Neuron (in vitro differentiated cells): ENCODE data around the gene CNNM1.

Experiments
- H2AFZ ChIP-seq: one replicate; pipeline ENCODE4 v1.6.1; 2013; ENCODE audit warnings: low read depth, mild to moderate bottlenecking, inconsistent platforms, low read length, moderate library complexity
- H3K27me3 ChIP-seq: one replicate; pipeline ENCODE4 v1.6.1; 2013; ENCODE audit warnings: low read length; ENCODE audit not compliant: insufficient read depth
- H3K36me3 ChIP-seq: one replicate; pipeline ENCODE4 v1.6.1; 2013; ENCODE audit warnings: low read length; ENCODE audit not compliant: insufficient read depth
- H3K4me1 ChIP-seq: one replicate; pipeline ENCODE4 v1.6.1; 2013; ENCODE audit warnings: low read length; ENCODE audit not compliant: insufficient read depth
- H3K4me3 ChIP-seq: 2 replicates; pipeline ENCODE4 v1.5.1; 2013; ENCODE audit warnings: mild to moderate bottlenecking, low read length, moderate library complexity
- H3K9me3 ChIP-seq: one replicate; pipeline ENCODE4 v1.6.1; 2013; ENCODE audit warnings: low read length

CNNM1 gene

DNA sequence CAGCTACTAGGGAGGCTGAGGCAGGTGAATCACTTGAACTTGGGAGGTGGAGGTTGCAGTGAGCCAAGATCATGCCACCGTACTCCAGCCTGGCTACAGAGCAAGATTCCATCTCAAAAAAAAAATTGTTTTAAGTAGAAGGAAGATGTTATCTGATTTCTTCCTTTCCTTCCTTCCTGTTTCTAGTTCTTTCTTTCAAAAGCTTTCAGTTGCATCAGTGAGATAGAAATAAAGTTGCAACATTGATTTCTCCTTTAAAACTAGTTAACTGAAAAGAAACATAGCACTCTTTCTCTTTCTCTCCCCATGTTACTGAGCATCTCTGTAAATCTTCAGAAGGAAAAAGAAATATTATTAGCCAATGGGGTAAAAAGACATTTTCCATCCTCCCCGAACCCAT is 37.5 kb downstream of the CNNM1 start:
- Histone ChIP-seq H3K9me3 (no peaks in the 10 kb centered on the region), H3K4me1 (no peaks in the 10 kb centered on the region), H3K27me3 (peaks cover 29% of the 10 kb centered on the region), H3K36me3 (no peaks in the 10 kb centered on the region), H3K4me3 (no peak overlapping the region), H2AFZ (no peak overlapping the region)

DNA sequence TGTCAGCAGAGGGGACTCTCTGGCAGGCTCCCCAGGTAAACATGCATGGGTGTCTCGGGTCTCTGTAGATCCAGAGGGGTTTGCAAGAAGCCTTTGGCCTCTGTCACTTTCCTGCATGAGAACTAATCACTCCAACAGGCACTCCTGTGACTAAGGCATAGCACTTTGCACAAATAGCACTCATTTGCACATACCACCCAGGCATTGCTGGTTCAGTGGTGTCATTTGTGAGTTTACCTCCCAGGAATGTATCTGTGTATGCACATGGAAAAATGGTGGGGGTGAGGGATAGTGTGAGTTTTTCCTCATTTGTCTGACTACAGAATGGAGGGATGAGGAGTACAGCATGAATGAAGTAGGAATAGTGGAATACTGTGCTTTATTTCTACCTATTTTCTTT is 39.5 kb downstream of the CNNM1 start:
- no peaks in the 10 kb centered on the region for H3K4me1 ChIP-seq
- no peaks in the 10 kb centered on the region for H3K9me3 ChIP-seq
- no peaks in the 10 kb centered on the region for H3K36me3 ChIP-seq
- H3K4me3 ChIP-seq: no peak overlapping the region
- no peak overlapping the region for H2AFZ ChIP-seq
- peaks cover 20% of the 10 kb centered on the region for H3K27me3 ChIP-seq

DNA sequence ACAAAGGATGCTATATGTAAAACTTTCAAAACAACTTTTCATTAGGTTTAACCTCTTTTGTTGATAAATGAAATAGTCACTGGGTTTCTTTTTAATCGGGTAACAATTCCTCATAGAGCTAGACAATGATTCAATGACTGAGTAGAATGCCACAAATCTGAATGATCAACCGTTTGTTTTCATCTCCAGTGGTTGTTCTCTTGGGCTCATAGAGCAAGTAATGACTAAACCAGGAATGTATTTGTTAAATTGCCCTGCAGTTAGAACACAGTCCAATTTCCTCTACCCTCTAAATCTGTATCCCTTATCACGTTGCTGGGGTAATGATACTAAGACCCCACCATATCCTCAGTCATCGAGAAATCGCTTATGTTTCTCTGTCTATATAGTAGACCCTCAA is 40.0 kb downstream of the CNNM1 start:
- H3K4me3 ChIP-seq: no peak overlapping the region
- H3K36me3 ChIP-seq: no peaks in the 10 kb centered on the region
- no peak overlapping the region for H2AFZ ChIP-seq
- peaks cover 25% of the 10 kb centered on the region for H3K27me3 ChIP-seq
- H3K9me3 ChIP-seq: no peaks in the 10 kb centered on the region
- no peaks in the 10 kb centered on the region for H3K4me1 ChIP-seq

DNA sequence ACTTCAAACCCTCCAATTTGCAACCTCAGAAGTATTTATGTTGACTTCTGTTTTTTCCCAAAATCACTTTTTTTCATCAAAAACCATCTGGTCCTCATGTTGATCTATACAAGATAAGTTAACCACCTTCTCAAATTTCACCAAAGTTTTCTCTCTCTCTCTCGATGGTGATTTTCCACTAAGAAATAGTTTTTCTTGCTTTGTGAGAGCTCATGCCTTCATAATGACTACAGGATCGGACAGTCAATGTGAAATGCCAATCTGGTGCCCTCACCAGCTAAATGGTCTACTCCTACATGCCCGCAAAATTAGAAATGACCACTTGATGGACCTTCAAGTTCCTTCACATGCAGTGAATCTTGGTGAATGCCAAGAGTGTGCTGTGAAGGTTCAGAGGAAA is 40.4 kb downstream of the CNNM1 start:
- H3K9me3 ChIP-seq: no peaks in the 10 kb centered on the region
- H3K36me3 ChIP-seq: no peaks in the 10 kb centered on the region
- no peaks in the 10 kb centered on the region for H3K4me1 ChIP-seq
- H3K27me3 ChIP-seq: peaks cover 27% of the 10 kb centered on the region
- H3K4me3 ChIP-seq: no peak overlapping the region
- no peak overlapping the region for H2AFZ ChIP-seq

DNA sequence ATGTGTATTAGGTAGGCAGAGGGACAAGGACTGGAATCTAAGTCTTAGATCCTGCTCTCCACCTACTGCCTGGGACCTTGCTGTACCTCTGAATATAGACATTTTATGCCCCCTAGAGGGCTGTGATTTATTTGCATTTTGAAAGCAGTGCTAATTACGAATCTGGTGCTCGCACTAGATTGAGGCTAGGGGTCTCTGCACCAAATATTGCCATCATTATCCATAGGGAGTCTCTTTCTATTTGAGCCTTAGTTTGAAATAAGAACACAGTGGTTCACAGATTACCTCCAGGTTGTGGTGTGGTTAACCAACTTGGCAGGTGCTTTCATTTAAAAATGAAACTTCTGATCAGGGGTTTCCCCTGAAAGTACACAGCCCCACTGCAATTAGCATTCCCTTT is 41.8 kb downstream of the CNNM1 start:
- Histone ChIP-seq H2AFZ (no peak overlapping the region), H3K9me3 (no peaks in the 10 kb centered on the region)

DNA sequence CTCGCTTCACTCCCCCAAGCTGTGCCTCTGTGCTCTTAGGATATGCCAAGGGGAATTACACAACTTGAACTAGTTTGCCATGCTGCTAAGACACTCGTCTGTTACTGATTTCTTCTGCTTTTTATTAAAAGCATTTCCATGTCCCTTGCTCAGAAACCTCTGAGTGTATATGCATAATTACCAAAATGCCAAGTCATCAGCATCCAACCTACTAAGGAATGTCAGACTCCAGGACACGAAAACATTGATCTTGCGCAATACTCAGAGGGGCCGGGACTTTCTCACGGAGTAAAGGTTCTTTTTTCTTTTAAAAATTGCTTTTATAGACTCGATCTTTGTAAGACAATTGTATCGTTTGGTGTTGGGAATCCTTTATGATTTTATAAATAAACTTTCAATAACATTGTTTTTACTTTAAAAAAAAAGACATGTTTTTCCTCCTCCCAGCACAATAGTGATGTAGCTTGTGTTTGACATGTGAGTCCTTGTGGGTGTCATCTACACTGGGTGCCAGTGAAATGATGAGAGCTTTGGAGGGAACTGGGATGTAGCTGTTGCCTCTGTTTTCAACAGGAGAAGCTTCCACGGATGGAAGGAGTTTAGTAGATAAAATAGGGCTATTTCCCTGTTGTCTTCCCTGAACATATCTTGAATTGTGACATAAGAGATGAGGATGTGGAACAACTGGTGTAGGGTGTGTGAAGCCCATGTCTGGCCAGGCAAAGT is 43.6 kb downstream of the CNNM1 start:
- no peak overlapping the region for H2AFZ ChIP-seq

More for the DNA sequence above, 41.8 kb downstream of the CNNM1 start:
- Histone ChIP-seq H3K27me3 (peaks cover 17% of the 10 kb centered on the region), H3K4me3 (no peak overlapping the region), H3K4me1 (no peaks in the 10 kb centered on the region), H3K36me3 (no peaks in the 10 kb centered on the region)

DNA sequence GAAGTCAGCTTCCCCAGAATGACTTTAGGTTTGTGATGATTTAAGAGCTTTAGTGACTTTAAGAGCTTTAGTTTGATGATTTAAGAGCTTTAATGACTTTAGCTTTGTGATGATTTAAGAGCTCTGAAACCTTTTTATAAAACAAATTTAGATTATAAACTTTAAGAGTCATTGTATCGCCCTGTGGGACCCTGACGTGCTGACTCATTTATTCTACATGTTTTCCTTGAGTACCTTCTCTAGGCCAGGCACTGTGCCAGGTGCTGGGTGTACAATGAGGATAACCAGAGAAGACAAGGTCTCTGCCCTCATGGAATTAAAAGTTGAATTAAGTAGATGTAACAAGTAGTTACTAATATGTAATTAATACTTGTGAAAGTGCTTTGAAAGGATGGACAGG is 45.4 kb downstream of the CNNM1 start:
- Histone ChIP-seq H3K27me3 (peaks cover 10% of the 10 kb centered on the region), H3K36me3 (no peaks in the 10 kb centered on the region), H3K9me3 (no peaks in the 10 kb centered on the region), H3K4me1 (no peaks in the 10 kb centered on the region), H2AFZ (no peak overlapping the region), H3K4me3 (no peak overlapping the region)

More for the DNA sequence above, 43.6 kb downstream of the CNNM1 start:
- Histone ChIP-seq H3K4me1 (no peaks in the 10 kb centered on the region), H3K36me3 (no peaks in the 10 kb centered on the region), H3K9me3 (no peaks in the 10 kb centered on the region), H3K4me3 (no peak overlapping the region), H3K27me3 (peaks cover 21% of the 10 kb centered on the region)

DNA sequence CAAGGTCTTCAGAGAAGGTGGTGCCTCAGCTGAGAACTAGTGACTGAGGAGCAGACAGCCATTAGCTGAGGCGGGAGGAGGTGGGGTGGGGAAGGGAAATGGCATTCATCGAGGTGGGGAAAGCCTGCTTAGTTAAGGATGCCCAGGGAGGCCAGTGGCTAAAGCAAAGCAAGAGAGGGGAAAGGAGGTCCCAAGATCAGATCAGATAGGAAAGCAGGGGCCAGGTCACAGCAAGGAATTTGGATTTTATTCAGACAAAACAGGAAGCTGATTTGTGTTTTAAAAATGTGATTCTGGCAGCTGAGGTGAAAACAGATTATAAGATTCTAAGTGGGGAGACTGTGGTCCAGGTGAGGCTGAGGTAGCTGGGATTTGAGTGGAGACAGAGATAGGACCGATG is 45.8 kb downstream of the CNNM1 start:
- Histone ChIP-seq H3K27me3 (peaks cover 10% of the 10 kb centered on the region), H3K4me1 (no peaks in the 10 kb centered on the region), H3K4me3 (no peak overlapping the region), H2AFZ (no peak overlapping the region), H3K36me3 (no peaks in the 10 kb centered on the region), H3K9me3 (no peaks in the 10 kb centered on the region)

DNA sequence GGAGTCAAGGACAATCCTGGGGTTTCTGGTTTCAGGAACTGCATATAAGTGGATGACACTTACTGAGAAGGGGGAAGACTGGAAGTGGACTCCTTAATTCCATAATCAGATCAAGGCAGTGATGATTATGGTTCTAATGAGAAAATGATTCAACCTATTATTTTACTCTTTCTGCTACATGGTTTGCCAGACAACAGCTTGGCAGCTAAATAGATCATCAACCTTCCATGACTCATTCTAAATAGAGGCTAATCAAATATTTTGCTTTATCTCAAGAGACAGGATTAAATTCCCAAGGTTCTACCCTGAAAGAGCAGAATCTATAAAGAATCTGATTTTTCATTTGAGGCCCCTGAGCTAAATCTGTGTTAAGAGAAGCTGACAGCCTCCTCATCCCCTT is 46.3 kb downstream of the CNNM1 start:
- H3K4me3 ChIP-seq: no peak overlapping the region
- H3K4me1 ChIP-seq: no peaks in the 10 kb centered on the region
- H2AFZ ChIP-seq: no peak overlapping the region
- no peaks in the 10 kb centered on the region for H3K9me3 ChIP-seq
- peaks cover 10% of the 10 kb centered on the region for H3K27me3 ChIP-seq
- H3K36me3 ChIP-seq: no peaks in the 10 kb centered on the region

DNA sequence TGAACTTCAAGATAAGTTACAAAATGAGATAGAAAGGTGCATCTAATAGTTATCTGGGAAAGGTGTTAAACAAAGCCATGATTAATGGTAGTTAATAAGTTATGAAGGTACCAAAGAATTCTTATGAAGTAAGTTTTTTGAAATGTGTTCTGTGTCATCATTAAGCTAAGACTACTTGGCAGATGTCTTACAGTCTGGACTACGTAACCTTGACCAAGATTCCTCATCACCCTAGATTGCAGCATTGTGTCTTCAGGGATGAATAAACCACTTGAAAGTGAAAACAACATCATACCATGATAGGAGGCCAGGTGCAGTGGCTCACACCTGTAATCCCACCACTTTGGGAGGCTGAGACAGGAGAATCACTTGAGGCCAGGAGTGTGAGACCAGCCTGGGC is 53.0 kb downstream of the CNNM1 start:
- Histone ChIP-seq H3K36me3 (no peaks in the 10 kb centered on the region), H2AFZ (no peak overlapping the region), H3K4me3 (no peak overlapping the region), H3K9me3 (no peaks in the 10 kb centered on the region), H3K27me3 (peaks cover 16% of the 10 kb centered on the region), H3K4me1 (peaks cover 4% of the 10 kb centered on the region)

DNA sequence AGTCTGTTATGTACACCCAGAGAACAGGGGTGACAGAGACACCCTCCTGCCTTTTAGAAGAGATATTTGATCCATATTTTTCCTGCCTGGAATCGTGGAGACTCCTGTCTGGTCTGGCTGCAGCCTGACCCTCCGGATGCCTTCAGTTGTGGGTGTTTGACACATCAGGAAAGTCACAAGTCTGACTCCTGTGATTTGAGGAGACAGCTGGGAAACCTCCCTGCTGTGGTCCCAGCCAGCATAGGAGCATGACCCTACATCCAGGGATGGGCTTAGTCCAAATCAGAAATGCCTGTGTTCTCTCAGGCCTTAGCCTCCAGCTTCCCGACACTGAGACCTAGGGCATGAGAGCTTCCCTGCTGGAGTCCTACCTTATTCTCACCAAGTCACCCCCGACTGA is 57.9 kb downstream of the CNNM1 start:
- Histone ChIP-seq H3K27me3 (peaks cover 19% of the 10 kb centered on the region), H3K4me1 (peaks cover 4% of the 10 kb centered on the region), H3K9me3 (no peaks in the 10 kb centered on the region), H3K4me3 (no peak overlapping the region), H3K36me3 (no peaks in the 10 kb centered on the region), H2AFZ (no peak overlapping the region)

DNA sequence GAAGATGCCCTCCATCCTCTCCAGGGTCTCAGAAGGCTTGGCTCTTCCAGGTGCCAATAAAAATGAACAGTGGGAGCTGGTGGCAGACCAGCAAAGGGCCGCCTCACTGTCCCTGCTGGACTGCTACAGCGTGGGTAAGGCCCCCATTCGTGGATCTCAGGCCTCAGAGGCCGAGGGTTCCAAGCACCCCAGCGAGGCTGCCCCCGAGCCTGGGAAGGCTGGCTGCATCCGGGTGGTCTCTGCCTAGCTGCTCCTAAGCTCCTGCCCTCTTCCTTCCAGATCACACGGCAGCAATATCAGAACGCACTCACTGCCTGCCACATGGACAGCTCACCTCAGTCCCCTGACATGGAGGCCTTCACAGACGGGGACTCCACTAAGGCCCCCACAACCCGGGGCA is 58.4 kb downstream of the CNNM1 start:
- H3K27me3 ChIP-seq: peaks cover 19% of the 10 kb centered on the region
- no peaks in the 10 kb centered on the region for H3K9me3 ChIP-seq
- no peaks in the 10 kb centered on the region for H3K36me3 ChIP-seq
- peaks cover 4% of the 10 kb centered on the region for H3K4me1 ChIP-seq
- no peak overlapping the region for H2AFZ ChIP-seq
- no peak overlapping the region for H3K4me3 ChIP-seq

DNA sequence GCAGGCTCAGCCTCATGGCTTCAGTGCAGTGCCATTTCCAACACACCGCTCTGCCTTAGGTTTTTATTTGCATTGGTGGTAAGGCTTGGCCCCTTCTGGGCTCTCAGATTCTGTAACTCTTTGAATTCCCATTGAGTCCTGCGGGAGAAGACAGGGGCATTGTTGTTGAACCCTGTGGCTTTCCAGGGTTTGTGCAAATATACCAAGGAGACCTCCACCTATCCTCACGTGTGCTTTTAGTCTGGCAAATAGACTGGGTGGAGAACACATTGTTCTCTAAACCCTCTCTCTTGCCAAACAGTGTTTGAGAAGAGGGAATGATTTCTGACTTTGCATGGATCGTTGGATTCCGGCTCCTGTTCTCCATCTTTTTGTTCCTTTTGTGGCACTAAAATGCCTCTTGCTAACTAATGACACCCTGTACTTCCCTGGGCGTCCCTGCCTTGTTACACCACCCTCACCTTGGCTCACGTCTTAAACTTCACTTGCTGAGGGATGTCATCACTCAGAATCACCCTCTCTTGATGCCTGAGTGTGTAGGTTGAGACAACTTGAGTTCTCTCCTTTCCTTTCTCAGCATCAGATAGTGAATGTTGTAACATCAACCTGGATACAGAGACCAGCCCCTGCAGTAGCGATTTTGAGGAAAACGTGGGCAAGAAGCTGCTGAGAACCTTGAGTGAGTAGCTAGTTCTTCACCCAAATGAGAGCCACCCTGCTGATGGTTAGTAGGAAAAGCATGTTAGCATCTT is 60.7 kb downstream of the CNNM1 start:
- Histone ChIP-seq H3K27me3 (peaks cover 17% of the 10 kb centered on the region), H3K9me3 (no peaks in the 10 kb centered on the region), H2AFZ (no peak overlapping the region), H3K36me3 (no peaks in the 10 kb centered on the region), H3K4me3 (no peak overlapping the region), H3K4me1 (peaks cover 4% of the 10 kb centered on the region)
